A673 (cell line): ENCODE results near the gene KRTAP2-3.

Experiments used
- EZH2 ChIP-seq: fragments of 200-600 bp; sonication (generic); IDR thresholded peaks from 2 replicates; pipeline ENCODE4 v1.6.1; 2017; ENCODE audit warnings: borderline replicate concordance, low read depth, mild to moderate bottlenecking, mixed read lengths, antibody characterized with exemption, low read length; ENCODE audit not compliant: poor library complexity, severe bottlenecking
- TF ChIP-seq, protein P1 (sequence below): fragments of 300-800, 200-600 bp; sonication (generic); conservative IDR thresholded peaks from 2 replicates; pipeline ENCODE4 v1.5.1; 2017; ENCODE audit warnings: low read depth, mild to moderate bottlenecking, antibody characterized with exemption, low read length, moderate library complexity, mixed read lengths

DNA sequence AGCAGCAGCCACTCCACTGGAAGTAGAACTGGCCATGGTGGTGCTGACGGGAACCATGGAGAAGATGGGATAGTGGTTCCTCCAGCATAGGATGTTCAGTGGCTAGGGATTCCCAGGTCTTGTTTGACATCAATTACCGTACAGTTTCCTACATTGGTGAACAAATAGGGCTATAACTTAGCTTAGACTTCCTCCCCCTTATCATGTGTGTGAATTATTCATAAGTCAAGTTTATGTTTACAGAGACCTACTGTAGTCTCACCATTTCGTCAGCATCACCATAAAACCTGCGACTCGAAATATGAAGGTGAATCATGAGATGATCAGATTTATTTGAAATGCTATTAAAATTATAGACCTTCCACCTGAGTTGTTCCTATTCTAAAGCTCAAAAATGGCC is 1.2 kb downstream of the KRTAP2-3 start:
- TF ChIP-seq, protein P1, sequence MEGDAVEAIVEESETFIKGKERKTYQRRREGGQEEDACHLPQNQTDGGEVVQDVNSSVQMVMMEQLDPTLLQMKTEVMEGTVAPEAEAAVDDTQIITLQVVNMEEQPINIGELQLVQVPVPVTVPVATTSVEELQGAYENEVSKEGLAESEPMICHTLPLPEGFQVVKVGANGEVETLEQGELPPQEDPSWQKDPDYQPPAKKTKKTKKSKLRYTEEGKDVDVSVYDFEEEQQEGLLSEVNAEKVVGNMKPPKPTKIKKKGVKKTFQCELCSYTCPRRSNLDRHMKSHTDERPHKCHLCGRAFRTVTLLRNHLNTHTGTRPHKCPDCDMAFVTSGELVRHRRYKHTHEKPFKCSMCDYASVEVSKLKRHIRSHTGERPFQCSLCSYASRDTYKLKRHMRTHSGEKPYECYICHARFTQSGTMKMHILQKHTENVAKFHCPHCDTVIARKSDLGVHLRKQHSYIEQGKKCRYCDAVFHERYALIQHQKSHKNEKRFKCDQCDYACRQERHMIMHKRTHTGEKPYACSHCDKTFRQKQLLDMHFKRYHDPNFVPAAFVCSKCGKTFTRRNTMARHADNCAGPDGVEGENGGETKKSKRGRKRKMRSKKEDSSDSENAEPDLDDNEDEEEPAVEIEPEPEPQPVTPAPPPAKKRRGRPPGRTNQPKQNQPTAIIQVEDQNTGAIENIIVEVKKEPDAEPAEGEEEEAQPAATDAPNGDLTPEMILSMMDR = no peak
- TF ChIP-seq EZH2 = no peak
